ENCODE results near the gene BLOC1S5. TPM values are rescaled to one million over a fixed set of nuclear protein-coding genes. Genes with fewer than 3 reads are reported as not detected.

The BLOC1S5 gene
- polyA plus RNA-seq, 1 of the 3 experiments (the other 2 are of a cell fraction) = 4.4 TPM

GRCh38 chr6:7974565-7974937 is 89.6 kb downstream of the BLOC1S5 start:
- no peaks in the 10 kb centered on the region for H3K36me3 ChIP-seq (replicated peaks in 1 of 2; ENCODE audit: control insufficient read depth in 1 of 2, insufficient read depth in 2 of 2, low read length in 1 of 2)
- H2AFZ ChIP-seq (ENCODE audit: low read depth) = no peak overlapping the region
- POLR2A ChIA-PET = no interaction called here
- TF ChIP-seq MEF2A (IDR thresholded peaks at IDR 0.05; ENCODE audit: borderline replicate concordance, low read depth) = no peak
- peak overlapping the region; percentile 4 to 54; a peak in 3 of 4 replicates for H3K27ac ChIP-seq (ENCODE audit: low read depth in 2 of 2, low read length in 1 of 2)
- H3K4me3 ChIP-seq (ENCODE audit: low read depth in 2 of 2, low read length in 1 of 2) = peak overlapping the region; percentile 29 to 37; a peak in 3 of 4 replicates
- H3K4me1 ChIP-seq (ENCODE audit: control insufficient read depth in 1 of 2, insufficient read depth in 2 of 2, low read depth in 1 of 2, low read length in 1 of 2) = peaks cover 0 to 11% of the 10 kb centered on the region in 2 experiments; a peak in 1 of 4 replicates
- H3F3A ChIP-seq (replicated peaks; ENCODE audit: insufficient read depth) = peaks cover 4% of the 10 kb centered on the region
- H3K9me2 ChIP-seq = no peaks in the 10 kb centered on the region
- no peaks in the 10 kb centered on the region for H3K27me3 ChIP-seq (ENCODE audit: insufficient read depth)
- DNase-seq = no peak
- no peaks in the 10 kb centered on the region for H3K79me2 ChIP-seq (ENCODE audit: insufficient read depth)
- no peak overlapping the region for H3K9ac ChIP-seq
- H3K9me3 ChIP-seq = no peaks in the 10 kb centered on the region
- H3K4me2 ChIP-seq = peak overlapping the region; percentile 68
- no peaks in the 10 kb centered on the region for H4K20me1 ChIP-seq (ENCODE audit: insufficient read depth)
- CTCF ChIA-PET = no interaction called here
- WGBS (ENCODE audit: low lambda C conversion rate) = 67% methylated on average over 4 of the region's 5 CpGs

DNA sequence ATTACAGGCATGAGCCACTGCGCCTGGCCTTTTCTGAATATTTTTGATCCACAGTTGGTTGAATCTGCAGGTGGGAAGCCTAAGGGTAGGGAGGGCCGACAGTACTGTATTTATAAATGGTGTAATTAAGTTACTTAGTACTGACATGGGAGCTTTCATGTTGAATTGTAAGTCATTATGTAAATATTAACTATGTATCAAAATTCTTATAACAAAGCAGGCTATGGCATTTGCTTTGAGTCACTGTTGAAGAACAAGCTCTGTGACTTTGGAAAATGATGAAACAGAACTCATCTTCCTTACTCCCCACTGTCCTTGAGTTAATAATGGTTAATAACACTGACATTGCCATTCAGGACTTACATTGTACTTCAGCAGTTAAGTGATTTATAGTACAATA is 90.6 kb downstream of the BLOC1S5 start:
- 87% methylated on average over 2 of the region's 2 CpGs for WGBS (ENCODE audit: low lambda C conversion rate)
- Histone ChIP-seq H3K27me3 (ENCODE audit: insufficient read depth) (no peaks in the 10 kb centered on the region), H2AFZ (ENCODE audit: low read depth) (no peak overlapping the region), H3K4me2 (no peak overlapping the region), H3K9ac (no peak overlapping the region), H3F3A (replicated peaks; ENCODE audit: insufficient read depth) (peaks cover 4% of the 10 kb centered on the region), H3K27ac (ENCODE audit: low read depth in 2 of 2, low read length in 1 of 2) (no peak overlapping the region), H3K79me2 (ENCODE audit: insufficient read depth) (no peaks in the 10 kb centered on the region), H3K9me2 (no peaks in the 10 kb centered on the region), H3K9me3 (no peaks in the 10 kb centered on the region), H4K20me1 (ENCODE audit: insufficient read depth) (no peaks in the 10 kb centered on the region), H3K4me3 (ENCODE audit: low read depth in 2 of 2, low read length in 1 of 2) (no peak overlapping the region), H3K4me1 (ENCODE audit: control insufficient read depth in 1 of 2, insufficient read depth in 2 of 2, low read depth in 1 of 2, low read length in 1 of 2) (peaks cover 0 to 11% of the 10 kb centered on the region in 2 experiments; a peak in 1 of 4 replicates), H3K36me3 (replicated peaks in 1 of 2; ENCODE audit: control insufficient read depth in 1 of 2, insufficient read depth in 2 of 2, low read length in 1 of 2) (no peaks in the 10 kb centered on the region)
- DNase-seq = no peak
- TF ChIP-seq EP300 (IDR thresholded peaks at IDR 0.05; ENCODE audit: borderline replicate concordance in 1 of 2, low read depth in 1 of 2, low read length in 1 of 2) (no peak), NRF1 (IDR thresholded peaks at IDR 0.05; ENCODE audit: low read depth, low read length) (no peak), FOSL2 (IDR thresholded peaks at IDR 0.05; ENCODE audit: borderline replicate concordance, low read depth) (no peak), POLR2AphosphoS5 (IDR thresholded peaks at IDR 0.05; ENCODE audit: low read depth, low read length) (no peak), TCF12 (IDR thresholded peaks at IDR 0.05) (no peak), CHD2 (IDR thresholded peaks at IDR 0.05; ENCODE audit: low read length, partially characterized antibody) (no peak), SIN3A (IDR thresholded peaks at IDR 0.05; ENCODE audit: borderline replicate concordance, low read depth, low read length) (no peak), TEAD4 (IDR thresholded peaks at IDR 0.05; ENCODE audit: borderline replicate concordance, insufficient read depth) (no peak), MAX (IDR thresholded peaks at IDR 0.05; ENCODE audit: low read depth) (no peak), PBX3 (IDR thresholded peaks at IDR 0.05) (no peak)
- TF ChIP-seq, protein P1, sequence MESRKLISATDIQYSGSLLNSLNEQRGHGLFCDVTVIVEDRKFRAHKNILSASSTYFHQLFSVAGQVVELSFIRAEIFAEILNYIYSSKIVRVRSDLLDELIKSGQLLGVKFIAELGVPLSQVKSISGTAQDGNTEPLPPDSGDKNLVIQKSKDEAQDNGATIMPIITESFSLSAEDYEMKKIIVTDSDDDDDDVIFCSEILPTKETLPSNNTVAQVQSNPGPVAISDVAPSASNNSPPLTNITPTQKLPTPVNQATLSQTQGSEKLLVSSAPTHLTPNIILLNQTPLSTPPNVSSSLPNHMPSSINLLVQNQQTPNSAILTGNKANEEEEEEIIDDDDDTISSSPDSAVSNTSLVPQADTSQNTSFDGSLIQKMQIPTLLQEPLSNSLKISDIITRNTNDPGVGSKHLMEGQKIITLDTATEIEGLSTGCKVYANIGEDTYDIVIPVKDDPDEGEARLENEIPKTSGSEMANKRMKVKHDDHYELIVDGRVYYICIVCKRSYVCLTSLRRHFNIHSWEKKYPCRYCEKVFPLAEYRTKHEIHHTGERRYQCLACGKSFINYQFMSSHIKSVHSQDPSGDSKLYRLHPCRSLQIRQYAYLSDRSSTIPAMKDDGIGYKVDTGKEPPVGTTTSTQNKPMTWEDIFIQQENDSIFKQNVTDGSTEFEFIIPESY (IDR thresholded peaks at IDR 0.05; ENCODE audit: borderline replicate concordance, low read depth) = no peak
- TF ChIP-seq, protein P2, sequence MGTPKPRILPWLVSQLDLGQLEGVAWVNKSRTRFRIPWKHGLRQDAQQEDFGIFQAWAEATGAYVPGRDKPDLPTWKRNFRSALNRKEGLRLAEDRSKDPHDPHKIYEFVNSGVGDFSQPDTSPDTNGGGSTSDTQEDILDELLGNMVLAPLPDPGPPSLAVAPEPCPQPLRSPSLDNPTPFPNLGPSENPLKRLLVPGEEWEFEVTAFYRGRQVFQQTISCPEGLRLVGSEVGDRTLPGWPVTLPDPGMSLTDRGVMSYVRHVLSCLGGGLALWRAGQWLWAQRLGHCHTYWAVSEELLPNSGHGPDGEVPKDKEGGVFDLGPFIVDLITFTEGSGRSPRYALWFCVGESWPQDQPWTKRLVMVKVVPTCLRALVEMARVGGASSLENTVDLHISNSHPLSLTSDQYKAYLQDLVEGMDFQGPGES (IDR thresholded peaks at IDR 0.05; ENCODE audit: low read depth, low read length) = no peak
- ChIA-PET POLR2A (no interaction called here), CTCF (no interaction called here)

All from SK-N-SH (cell line).